KOPT-K1 (cell line): ENCODE results near the gene MIPEP.
"Not testable (repeated sequence)": the region's sequence is repeated elsewhere in the genome, so short reads cannot be mapped to it uniquely, and the experiment has no call there.

Source experiments
- H3K27ac ChIP-seq: fragments of 200-600 bp; sonication (generic); 2 replicates; pipeline ENCODE4 v1.5.1; 2016; ENCODE audit warnings: antibody characterized with exemption, mild to moderate bottlenecking, low read depth, low read length; ENCODE audit not compliant: poor library complexity, severe bottlenecking
- H3K36me3 ChIP-seq: fragments of 200-600 bp; sonication (generic); 2 replicates; pipeline ENCODE4 v1.5.1; 2017; ENCODE audit warnings: antibody characterized with exemption, mild to moderate bottlenecking, low read length, moderate library complexity; ENCODE audit not compliant: insufficient read depth
- H3K9me3 ChIP-seq: fragments of 200-600 bp; sonication (generic); 2 replicates; pipeline ENCODE4 v1.5.1; 2017; ENCODE audit warnings: antibody characterized with exemption, low read length, mild to moderate bottlenecking; ENCODE audit not compliant: insufficient read depth, poor library complexity, severe bottlenecking

Gene MIPEP

DNA sequence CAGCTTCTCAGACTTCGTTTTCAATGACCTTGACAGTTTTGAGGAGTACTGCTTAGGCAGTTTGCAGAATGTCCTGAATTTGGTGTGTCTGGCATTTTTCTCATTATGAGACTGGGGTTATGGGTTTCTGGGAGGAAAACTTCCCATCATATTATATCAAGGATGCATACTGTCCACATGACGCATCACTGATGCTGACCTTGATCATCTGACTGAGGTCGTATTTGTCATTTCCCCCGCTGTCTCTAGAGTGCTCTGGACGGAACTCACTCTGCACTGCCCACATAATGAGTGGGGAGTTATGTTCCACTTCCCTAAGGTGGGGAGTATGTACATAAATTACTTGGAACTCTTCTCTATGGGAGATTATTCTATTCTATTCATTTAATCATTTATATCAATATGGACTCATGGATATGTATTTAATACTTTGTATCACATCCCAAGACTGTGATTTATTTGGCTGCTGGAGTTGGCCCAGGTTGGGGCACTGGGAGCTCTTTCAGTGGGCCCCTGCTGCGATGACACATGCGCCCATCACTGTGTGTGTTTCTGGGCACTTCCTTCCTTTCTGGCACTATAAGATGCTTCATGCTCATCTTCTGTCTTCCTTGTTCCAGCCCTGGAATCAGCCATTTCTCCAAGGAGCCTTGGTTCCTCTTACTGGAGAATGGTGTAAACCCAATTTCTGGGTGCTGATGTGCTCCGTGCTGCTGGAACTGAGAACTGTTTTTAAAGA is 138.6 kb downstream of the MIPEP start:
- H3K36me3 ChIP-seq = no peaks in the 10 kb centered on the region
- H3K27ac ChIP-seq = no peak overlapping the region
- no peaks in the 10 kb centered on the region for H3K9me3 ChIP-seq

DNA sequence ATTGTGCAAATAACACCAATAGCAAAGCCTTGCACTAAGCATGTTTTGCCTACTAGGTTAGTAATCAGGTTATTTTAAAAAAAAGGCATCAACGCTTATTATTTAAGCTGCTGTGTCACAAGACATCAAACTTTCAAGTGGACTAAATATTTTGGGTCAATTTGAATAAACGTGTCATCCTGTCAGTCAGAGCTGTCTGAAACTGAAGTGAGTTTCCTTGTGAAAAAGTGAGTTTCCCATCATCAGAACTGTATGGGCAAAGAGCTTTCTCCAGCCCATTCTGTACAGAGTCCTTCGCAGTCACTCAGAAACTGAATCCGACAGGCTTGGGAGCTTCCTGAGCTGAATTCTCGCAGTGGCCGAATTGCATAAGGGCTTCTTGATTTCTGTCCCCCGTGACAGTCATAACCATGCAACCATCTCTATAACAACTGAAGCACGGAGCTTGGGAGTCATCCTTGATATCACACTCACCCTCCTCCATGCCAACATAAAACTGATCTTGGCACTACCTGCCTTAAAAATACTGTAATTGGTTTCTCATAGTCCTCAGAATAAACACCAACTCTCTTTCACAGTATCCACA is 139.8 kb downstream of the MIPEP start:
- H3K36me3 ChIP-seq = no peaks in the 10 kb centered on the region
- H3K9me3 ChIP-seq = no peaks in the 10 kb centered on the region
- no peak overlapping the region for H3K27ac ChIP-seq

DNA sequence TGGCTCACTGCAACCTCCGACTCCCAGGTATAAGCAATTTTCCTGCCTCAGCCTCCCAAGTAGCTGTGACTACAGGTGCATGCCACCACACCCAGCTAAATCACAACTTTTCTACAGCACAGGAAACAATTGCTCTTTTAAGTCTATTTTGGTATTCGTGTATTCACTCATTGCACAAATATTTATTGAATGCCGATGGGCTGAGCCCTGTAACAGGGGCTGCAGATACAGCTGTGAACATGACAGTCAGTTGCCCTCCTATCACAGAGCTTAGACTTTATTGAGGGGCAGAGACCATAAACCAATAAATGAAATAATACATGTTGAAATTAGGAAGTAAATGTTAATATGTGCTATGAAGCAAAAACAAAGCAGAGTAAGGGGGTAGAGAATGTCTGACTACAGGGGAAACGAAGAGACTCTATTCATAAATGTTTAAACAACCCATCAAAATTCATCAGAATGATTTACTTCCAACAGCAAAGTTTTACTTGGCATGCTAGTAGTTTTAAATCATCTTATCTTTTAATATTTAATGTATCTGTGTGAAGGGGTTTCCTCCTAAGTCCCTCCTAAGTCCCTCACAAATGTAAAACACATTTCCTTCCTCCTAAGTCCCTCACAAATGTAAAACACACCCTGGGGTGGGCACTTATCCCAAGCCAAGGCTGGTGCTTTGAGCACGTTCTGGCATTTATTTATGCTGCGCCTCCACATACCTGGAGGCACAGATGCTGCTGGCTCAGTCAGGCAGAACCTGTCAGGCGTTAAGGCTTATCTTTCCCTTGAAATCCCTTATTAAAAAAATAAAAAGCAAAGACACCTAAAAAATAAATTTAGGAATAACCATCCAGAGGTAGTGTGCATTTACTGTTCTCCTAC is 140.8 kb downstream of the MIPEP start:
- no peaks in the 10 kb centered on the region for H3K36me3 ChIP-seq
- H3K9me3 ChIP-seq = no peaks in the 10 kb centered on the region
- no peak overlapping the region for H3K27ac ChIP-seq

DNA sequence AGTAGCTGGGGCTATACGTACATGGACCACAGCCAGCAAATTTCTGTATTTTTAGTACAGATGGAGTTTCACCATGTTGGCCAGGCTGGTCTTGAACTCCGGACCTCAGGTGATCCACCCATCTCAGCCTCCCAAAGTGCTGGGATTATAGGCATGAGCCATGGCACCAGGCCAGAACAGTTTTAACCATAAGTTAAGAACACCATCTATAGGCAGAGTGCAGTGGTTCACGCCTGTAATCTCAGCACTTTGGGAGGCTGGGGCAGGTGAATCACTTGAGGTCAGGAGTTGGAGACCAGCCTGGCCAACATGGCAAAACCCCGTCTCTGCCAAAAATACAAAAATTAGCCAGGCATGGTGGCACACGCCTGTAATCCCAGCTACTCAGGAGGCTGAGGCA is 143.1 kb downstream of the MIPEP start:
- H3K9me3 ChIP-seq, H3K36me3 ChIP-seq, H3K27ac ChIP-seq: not testable (repeated sequence)

DNA sequence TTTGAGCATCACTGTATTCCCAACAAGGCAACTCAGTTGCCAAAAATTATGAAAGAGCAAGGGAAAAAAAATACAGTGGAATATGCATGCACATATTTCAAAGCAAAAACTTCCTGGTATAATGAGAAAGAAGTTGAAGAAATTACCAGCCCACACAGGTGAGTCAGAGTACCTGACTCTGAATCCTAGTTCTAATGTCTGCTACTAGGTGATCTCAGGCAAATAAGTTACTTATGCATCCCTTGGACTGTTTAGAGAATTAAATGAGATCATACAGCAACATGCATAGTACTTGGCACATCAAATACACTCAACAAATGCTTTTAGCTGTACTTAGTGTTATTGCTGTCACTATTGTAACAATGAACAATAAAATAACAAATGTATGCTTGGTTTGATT is 144.9 kb downstream of the MIPEP start:
- Histone ChIP-seq H3K27ac (no peak overlapping the region), H3K36me3 (no peaks in the 10 kb centered on the region), H3K9me3 (no peaks in the 10 kb centered on the region)

DNA sequence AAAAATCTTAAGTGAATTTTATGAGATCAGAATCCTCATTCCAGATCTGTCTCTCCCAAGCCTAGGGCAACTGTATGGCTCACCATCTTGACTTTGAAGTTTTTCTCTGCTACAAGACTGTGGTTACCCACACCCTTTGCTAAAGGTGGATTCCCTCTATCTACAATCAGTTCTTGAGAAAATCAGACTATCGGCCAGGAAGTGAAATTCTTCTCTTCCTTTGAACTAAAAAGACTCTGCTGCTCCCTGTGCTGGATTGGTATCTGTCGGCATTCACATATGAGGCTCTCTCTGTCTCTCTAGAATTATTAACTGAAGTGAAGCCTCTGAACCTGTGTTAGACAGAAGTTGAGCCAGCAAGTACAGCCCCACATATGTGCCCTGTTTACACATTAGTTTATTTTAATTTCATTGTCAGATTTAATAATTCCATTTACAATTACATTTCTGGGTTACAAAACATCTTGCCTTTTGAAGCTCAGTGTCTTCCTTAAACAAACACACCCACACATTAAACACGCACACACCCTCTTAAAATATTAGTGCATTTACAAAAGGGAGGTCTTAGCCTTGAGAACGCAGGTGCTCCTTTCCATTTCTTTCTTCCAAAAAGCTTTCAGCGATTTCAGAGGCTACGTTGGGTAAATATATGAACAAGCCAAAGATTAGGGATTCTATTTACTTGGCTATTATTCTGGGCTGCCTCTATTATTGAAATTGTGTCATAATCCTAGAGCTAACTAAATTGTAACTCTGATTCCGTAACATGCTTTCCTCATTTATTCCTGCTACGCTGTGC is 145.7 kb downstream of the MIPEP start:
- no peak overlapping the region for H3K27ac ChIP-seq
- no peaks in the 10 kb centered on the region for H3K9me3 ChIP-seq
- H3K36me3 ChIP-seq = no peaks in the 10 kb centered on the region

DNA sequence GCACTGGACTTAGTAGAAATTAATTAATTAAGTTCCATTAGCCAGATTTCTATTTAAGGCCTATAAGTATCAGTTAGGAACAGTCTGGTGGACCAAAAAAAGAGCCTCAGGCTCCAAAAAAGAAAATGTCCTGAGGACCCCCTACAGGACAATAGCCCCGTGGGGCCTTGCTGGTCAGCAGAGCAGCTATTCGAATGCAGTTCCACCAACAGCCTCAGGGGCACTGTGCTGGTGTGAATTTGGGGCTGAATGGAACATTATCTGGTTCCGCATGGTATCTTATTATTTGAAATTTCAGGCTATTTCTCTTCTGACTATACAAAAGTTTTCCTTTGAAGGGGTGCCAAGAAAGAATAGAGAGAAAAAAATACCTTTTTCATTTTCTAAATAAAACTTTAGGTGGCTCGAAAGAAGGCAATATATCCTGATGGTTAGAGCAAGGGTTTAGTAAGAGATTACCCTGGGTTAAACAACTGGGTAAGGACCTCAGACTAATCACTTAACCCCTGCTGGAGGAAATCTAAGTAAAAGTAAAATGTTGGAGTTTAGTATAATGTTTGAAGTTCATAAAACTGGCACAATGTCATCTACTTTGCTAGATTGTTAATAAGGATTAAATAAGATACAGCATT is 147.2 kb downstream of the MIPEP start:
- no peak overlapping the region for H3K27ac ChIP-seq
- no peaks in the 10 kb centered on the region for H3K9me3 ChIP-seq
- H3K36me3 ChIP-seq = no peaks in the 10 kb centered on the region

DNA sequence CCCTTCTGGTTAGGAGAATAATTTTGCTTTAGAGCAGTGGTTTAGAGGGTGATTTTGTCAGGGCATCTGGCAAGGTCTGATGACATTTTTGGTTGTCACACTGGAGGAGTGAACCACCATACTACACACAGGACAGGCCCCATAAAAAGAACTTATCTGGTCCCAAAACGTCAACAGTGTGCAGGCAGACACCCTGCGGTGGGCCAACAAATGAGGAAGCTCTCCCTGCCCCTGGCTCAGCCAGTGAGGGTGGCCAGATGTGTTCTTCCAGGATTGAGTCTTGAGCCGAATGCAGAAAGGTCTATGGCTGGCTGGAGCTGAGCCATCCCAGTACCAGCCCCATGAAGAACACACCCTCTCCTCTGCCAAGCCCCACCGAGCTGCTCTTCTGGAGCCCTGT is 149.2 kb downstream of the MIPEP start:
- H3K36me3 ChIP-seq = no peaks in the 10 kb centered on the region
- no peak overlapping the region for H3K27ac ChIP-seq

DNA sequence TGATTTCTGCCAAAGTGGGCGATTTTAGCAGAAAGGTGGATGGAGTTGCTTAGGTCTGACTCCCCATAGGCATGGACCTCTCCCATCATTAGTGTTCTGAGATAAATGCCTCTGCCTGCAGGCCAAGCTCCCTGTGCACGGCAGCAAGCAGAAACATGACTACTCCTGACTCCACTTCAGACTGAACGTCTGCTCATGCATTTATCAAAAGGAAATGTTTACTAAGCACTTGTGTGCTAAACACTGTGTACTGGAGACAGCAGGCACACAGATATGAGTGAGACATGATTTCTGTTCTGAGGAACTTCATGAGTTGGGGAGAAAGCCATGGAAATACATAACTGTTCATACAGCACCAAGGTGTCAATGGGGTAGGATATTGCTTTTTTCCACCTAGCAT is 149.6 kb downstream of the MIPEP start:
- H3K27ac ChIP-seq = no peak overlapping the region
- no peaks in the 10 kb centered on the region for H3K36me3 ChIP-seq
- H3K9me3 ChIP-seq = no peaks in the 10 kb centered on the region

More for the DNA sequence above, 149.2 kb downstream of the MIPEP start:
- no peaks in the 10 kb centered on the region for H3K9me3 ChIP-seq

DNA sequence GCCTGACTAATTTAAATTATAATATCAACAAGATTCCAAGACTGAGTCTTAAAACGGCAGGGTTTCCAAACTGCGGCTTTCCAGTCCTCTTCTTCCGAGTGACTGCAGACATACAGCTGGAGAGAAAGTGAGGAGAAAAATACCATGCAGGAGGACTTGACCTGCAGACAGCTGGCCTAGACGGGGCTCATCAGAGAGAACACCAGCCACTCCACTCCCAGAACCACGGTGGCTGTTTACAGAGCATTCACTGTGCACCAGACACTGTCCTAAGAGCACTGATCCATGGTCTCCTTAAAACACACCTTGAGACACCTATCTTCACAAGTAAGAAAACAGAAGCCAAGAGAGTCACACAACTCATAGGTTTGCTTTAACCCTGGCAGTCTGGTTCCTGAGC is 152.7 kb downstream of the MIPEP start:
- Histone ChIP-seq H3K9me3 (no peaks in the 10 kb centered on the region), H3K27ac (no peak overlapping the region), H3K36me3 (no peaks in the 10 kb centered on the region)

DNA sequence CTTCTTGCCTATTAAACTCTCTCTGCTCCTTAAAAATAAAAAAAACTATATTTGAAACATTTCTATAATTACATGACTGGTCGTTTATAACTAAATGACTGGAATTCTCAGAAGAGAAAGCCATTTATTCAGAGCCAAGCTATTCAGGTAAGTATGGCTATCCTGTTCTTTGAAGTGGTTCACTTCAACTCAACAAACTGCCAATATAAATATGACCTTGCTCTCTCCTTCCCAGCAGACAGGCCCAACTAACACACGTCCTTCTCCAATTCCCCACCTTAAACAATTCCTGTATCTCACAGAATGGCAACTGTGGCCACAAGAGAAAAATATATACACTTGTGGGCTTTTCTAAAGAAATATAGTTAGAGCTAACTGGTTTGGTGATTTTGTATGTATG is 153.9 kb downstream of the MIPEP start:
- Histone ChIP-seq H3K27ac (no peak overlapping the region), H3K9me3 (no peaks in the 10 kb centered on the region), H3K36me3 (no peaks in the 10 kb centered on the region)

DNA sequence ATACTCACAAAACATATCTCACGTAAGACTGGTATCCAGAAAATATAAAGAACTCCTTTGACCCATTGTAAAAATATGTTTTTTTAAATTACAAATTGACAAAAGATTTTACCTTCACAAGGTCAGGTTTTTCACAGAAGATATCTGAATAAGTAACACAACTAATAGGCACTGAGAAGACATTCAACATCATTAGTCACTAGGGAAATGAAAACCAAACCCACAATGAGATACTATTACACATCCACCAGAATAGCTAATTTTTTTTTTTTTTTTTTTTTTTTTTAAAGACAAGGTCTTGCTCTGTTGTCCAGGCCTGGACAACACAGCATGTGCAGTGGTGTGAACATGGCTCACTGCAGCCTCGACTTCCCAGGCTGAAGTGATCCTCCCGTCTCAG is 157.5 kb downstream of the MIPEP start:
- Histone ChIP-seq H3K36me3 (no peaks in the 10 kb centered on the region), H3K9me3 (no peaks in the 10 kb centered on the region), H3K27ac (no peak overlapping the region)

DNA sequence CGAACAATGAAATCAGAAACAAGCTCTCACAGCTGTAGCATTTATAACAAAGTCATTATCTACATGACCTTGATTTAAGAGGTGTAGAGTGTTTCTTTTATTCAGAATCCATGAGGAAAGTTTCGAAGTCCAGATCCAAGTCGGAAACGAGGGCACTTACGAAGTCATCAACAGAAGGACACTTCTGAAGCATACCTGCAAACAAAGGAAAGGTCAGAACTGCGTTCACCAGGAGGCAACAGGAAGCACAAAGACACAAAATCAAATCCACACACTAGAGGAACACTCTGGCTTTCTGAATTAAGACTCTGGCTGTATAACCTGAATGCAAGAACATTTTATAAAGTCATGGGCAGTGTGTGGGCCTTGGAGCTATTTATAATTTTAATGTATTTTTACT is 158.9 kb downstream of the MIPEP start:
- Histone ChIP-seq H3K36me3 (no peaks in the 10 kb centered on the region), H3K27ac (no peak overlapping the region), H3K9me3 (no peaks in the 10 kb centered on the region)

DNA sequence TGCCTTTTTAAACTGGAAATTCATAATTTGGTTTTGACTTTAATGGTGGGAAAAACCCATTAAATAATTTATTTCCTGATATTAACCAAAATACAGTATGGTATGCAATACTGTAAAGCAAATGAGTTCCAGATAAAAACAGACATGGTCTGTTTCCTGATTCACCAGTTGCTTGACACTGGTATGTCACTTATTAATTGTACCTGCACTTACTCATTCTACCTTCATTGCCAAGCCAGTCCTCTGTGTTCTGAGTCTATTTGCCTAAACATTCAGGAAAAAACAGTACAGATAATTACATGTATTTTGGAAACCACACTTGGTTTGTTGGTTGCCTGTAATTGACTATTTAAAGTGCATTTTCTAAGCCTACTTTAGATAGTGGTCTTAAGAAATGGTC is 159.7 kb downstream of the MIPEP start:
- no peaks in the 10 kb centered on the region for H3K9me3 ChIP-seq
- H3K36me3 ChIP-seq = no peaks in the 10 kb centered on the region
- H3K27ac ChIP-seq = no peak overlapping the region
